ENCODE results near the gene AIP. TPM values are rescaled to one million over a fixed set of nuclear protein-coding genes. Genes with fewer than 3 reads are reported as not detected.

AIP gene
- total and polyA plus RNA-seq, 10 donors, result 72.2 to 146 (median 92.6) TPM

DNA sequence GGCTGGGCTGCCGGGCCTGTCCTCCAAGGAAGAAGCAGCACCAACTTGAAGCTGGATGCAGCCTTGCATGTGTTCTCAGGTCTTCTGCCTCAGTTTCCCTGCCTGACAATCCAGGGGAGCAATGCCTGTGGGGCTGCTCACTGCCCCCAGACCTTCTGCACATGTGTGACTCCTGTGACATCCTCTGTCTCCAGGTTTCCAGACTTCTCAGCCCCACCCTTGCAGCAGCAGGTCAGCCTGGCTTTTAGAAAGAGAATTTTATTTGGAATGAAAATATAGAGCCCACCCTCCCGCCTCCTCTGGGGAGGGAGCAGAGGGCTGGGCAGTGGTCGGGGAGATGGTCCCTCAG is 45.0 kb upstream of the AIP start:
- TF ChIP-seq POLR2AphosphoS5 (IDR thresholded peaks at IDR 0.05) (no peak), POLR2A (IDR thresholded peaks at IDR 0.05) (no peak), CTCF (IDR thresholded peaks at IDR 0.05 in 8 of 11, conservative IDR thresholded peaks at IDR 0.05 in 3 of 11) (no peak)
- H3K4me1 ChIP-seq, result peaks cover 46 to 100% (median 98%) of the 10 kb centered on the region in 6 donors
- 30 to 80% (median 44%) methylated on average over 1 to 3 of the region's 3 CpGs for WGBS, 5 donors
- H3K4me3 ChIP-seq, result peak overlapping the region; percentile 67 to 95 (median 76)
- no peak for DNase-seq
- no peaks in the 10 kb centered on the region for H3K27me3 ChIP-seq (replicated peaks in 1 of 7)
- H3K36me3 ChIP-seq, result peaks cover 6 to 96% (median 36%) of the 10 kb centered on the region in 6 donors
- intact Hi-C loops (cut with DNase I; ENCODE audit: low total_unique reads), result no loop called here
- H3K27ac ChIP-seq, result peak overlapping the region; percentile 68 to 97 (median 90)
- no peaks in the 10 kb centered on the region for H3K9me3 ChIP-seq

DNA sequence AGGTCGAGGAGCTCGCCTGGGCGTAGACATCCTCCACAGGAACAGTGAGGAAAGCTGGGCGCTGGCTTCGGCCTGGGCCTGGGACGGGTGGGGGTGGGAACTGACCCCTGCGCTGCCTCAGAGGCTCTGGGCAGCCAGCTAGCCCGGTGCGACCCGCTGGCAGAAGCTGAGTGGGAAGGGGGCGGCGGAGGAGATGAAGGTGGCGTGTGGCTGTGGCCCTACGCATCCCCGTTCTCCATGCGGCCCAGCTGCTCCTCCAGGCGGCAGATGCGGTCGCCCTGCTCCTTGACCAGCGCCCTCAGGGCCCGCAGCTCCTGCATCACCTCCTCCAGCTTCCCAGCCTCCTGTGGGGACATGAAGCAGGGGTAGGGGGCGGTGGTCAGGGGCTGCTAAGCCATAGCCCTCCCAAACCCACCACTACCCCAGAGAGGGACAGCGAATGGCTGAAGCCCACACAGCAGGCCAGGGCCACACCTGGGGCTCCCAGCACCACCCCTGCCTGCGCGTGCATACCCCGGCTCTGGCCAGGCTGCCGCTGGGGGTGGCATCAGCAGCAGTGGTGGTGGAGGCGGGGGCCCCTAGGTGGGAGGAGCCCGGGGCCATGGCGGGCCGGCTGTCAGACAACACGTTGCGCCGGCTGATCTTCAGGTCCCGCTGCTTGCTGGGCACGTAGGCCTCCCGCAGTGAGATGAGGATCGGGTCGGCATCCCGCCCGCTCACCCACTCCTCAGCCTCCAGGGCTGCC is 44.5 kb upstream of the AIP start:
- intact Hi-C loops (cut with DNase I; ENCODE audit: low total_unique reads), result no loop called here
- Histone ChIP-seq H3K27me3 (replicated peaks in 1 of 7) (no peaks in the 10 kb centered on the region), H3K4me1 (peaks cover 45 to 99% (median 98%) of the 10 kb centered on the region in 6 donors), H3K4me3 (peak overlapping the region; percentile 67 to 95 (median 76)), H3K36me3 (peaks cover 6 to 91% (median 31%) of the 10 kb centered on the region in 6 donors), H3K9me3 (no peaks in the 10 kb centered on the region), H3K27ac (peak overlapping the region; percentile 55 to 97 (median 90))
- TF ChIP-seq CTCF (IDR thresholded peaks at IDR 0.05 in 8 of 11, conservative IDR thresholded peaks at IDR 0.05 in 3 of 11), result peak in 1 of 11 experiments; percentile 11
- no peak for TF ChIP-seq POLR2A (IDR thresholded peaks at IDR 0.05)
- TF ChIP-seq POLR2AphosphoS5 (IDR thresholded peaks at IDR 0.05), result peak; percentile 73 to 85 (median 82)
- WGBS, 5 donors, result 67 to 73% (median 70%) methylated on average over 6 to 41 of the region's 41 CpGs
- DNase-seq, result peak; percentile 94

- H3K4me1 ChIP-seq, result peaks cover 40 to 99% (median 96%) of the 10 kb centered on the region in 6 donors
- WGBS, 5 donors, result 51 to 62% (median 56%) methylated on average over 26 to 31 of the region's 31 CpGs
- peaks cover 6 to 78% (median 19%) of the 10 kb centered on the region in 6 donors for H3K36me3 ChIP-seq
These were observed 43.3 kb upstream of the AIP start for GRCh38 chr11:67439321-67440228.

More at GRCh38 chr11:67439321-67440228, 43.3 kb upstream of the AIP start:
- intact Hi-C loops (cut with DNase I; ENCODE audit: low total_unique reads), result no loop called here
- no peak for DNase-seq
- Histone ChIP-seq H3K27ac (peak overlapping the region; percentile 60 to 97 (median 90)), H3K27me3 (replicated peaks in 1 of 7) (no peaks in the 10 kb centered on the region), H3K9me3 (no peaks in the 10 kb centered on the region), H3K4me3 (peak overlapping the region in 4 of 8 donors; percentile 70 to 95 (median 85))
- peak in 2 of 11 experiments; percentile 15 to 21 for TF ChIP-seq CTCF (IDR thresholded peaks at IDR 0.05 in 8 of 11, conservative IDR thresholded peaks at IDR 0.05 in 3 of 11)
- no peak for TF ChIP-seq POLR2A (IDR thresholded peaks at IDR 0.05)
- TF ChIP-seq POLR2AphosphoS5 (IDR thresholded peaks at IDR 0.05), result peak; percentile 33 to 57 (median 51)

All from spleen (tissue), 11 donors.